HUDEP-2 (cell line): Measurements from ENCODE around the gene UGT1A8.

Experiments
- DNase-seq, 76 experiments: peaks; one replicate each; lab custom pipeline; 2025; ENCODE audit not compliant: unreplicated experiment in 76 of 76; lab: John Stamatoyannopoulos, UW

UGT1A8 gene

GRCh38 chr2:233758141-233758540, 140.7 kb downstream of the UGT1A8 start:
- no peak for DNase-seq

- no peak for DNase-seq
These were observed 141.4 kb downstream of the UGT1A8 start for GRCh38 chr2:233758849-233759248.

GRCh38 chr2:233760043-233760442, 142.6 kb downstream of the UGT1A8 start, which contains the start of gene UGT1A1:
UGT1A1 (plus strand) TSS chr2:233760270; CDS start chr2:233760288, 18 bp downstream.
- DNase-seq, result no peak

GRCh38 chr2:233761040-233761769, 143.8 kb downstream of the UGT1A8 start:
- no peak for DNase-seq

- no peak for DNase-seq
These were observed 146.8 kb downstream of the UGT1A8 start for GRCh38 chr2:233764264-233764663.

GRCh38 chr2:233764761-233765160, 147.3 kb downstream of the UGT1A8 start:
- no peak for DNase-seq

- no peak for DNase-seq
These were observed 149.0 kb downstream of the UGT1A8 start for GRCh38 chr2:233766416-233766815.

- no peak for DNase-seq
These were observed 150.6 kb downstream of the UGT1A8 start for GRCh38 chr2:233768076-233768475.

GRCh38 chr2:233769260-233769659, 151.8 kb downstream of the UGT1A8 start:
- DNase-seq, result no peak

GRCh38 chr2:233772153-233772552, 154.7 kb downstream of the UGT1A8 start:
- no peak for DNase-seq

- no peak for DNase-seq
These were observed 155.2 kb downstream of the UGT1A8 start for GRCh38 chr2:233772583-233772982.

- no peak for DNase-seq
These were observed 156.4 kb downstream of the UGT1A8 start for GRCh38 chr2:233773854-233774253.

GRCh38 chr2:233775414-233775813, 158.0 kb downstream of the UGT1A8 start:
- no peak for DNase-seq

GRCh38 chr2:233778030-233778429, 160.6 kb downstream of the UGT1A8 start, which contains the start of gene MROH2A:
MROH2A (plus strand) TSS chr2:233778330; CDS start chr2:233779359, 1,029 bp downstream.
- DNase-seq, result no peak

- no peak for DNase-seq
These were observed 162.3 kb downstream of the UGT1A8 start for GRCh38 chr2:233779722-233780121.

GRCh38 chr2:233780771-233781170, 163.3 kb downstream of the UGT1A8 start:
- DNase-seq, result no peak

- DNase-seq, result no peak
These were observed 172.1 kb downstream of the UGT1A8 start for GRCh38 chr2:233789554-233789953.

- no peak for DNase-seq
These were observed 173.9 kb downstream of the UGT1A8 start for GRCh38 chr2:233791151-233791882.

GRCh38 chr2:233791883-233792329, 174.5 kb downstream of the UGT1A8 start:
- no peak for DNase-seq

- no peak for DNase-seq
These were observed 175.3 kb downstream of the UGT1A8 start for GRCh38 chr2:233792720-233793119.

GRCh38 chr2:233793465-233794127, 176.2 kb downstream of the UGT1A8 start:
- DNase-seq, result no peak
